Measurements from ENCODE around the gene FPR2. TPM values are rescaled to one million over a fixed set of nuclear protein-coding genes. Genes with fewer than 3 reads are reported as not detected.

The FPR2 gene
- total and polyA plus RNA-seq, 4 donors = 0.15 to 4.1 (median 2.4) TPM

- H3K36me3 ChIP-seq (ENCODE audit: control insufficient read depth in 4 of 4, insufficient read depth in 3 of 4, low read depth in 1 of 4, low read length in 3 of 4) = no peaks in the 10 kb centered on the region
- H3K4me1 ChIP-seq (ENCODE audit: control insufficient read depth in 4 of 4, insufficient read depth in 4 of 4, low read length in 3 of 4) = no peaks in the 10 kb centered on the region
- no peak overlapping the region for H3K4me3 ChIP-seq (ENCODE audit: low read depth in 1 of 3, low read length in 3 of 3)
- no peak for DNase-seq (ENCODE audit: low spot score)
- H3K27me3 ChIP-seq (ENCODE audit: control insufficient read depth in 4 of 4, insufficient read depth in 4 of 4, low read length in 3 of 4) = peaks cover 0 to 11% (median 2%) of the 10 kb centered on the region in 4 donors
- H3K9ac ChIP-seq (ENCODE audit: low read depth in 1 of 2, low read length in 2 of 2) = no peak overlapping the region
- peaks cover 0 to 10% (median 3%) of the 10 kb centered on the region in 4 donors for H3K9me3 ChIP-seq (ENCODE audit: control insufficient read depth in 4 of 4, low read length in 3 of 4)
- WGBS = 80% methylated on average over 7 of the region's 7 CpGs
- no peak overlapping the region for H3K27ac ChIP-seq (ENCODE audit: low read depth in 1 of 2, low read length in 2 of 2)
- TF ChIP-seq ATF3 (IDR thresholded peaks at IDR 0.05) (no peak), RAD21 (IDR thresholded peaks at IDR 0.05) (no peak), REST (IDR thresholded peaks at IDR 0.05) (no peak), GABPA (IDR thresholded peaks at IDR 0.05 in 1 of 2, conservative IDR thresholded peaks at IDR 0.05 in 1 of 2) (no peak), MAX (IDR thresholded peaks at IDR 0.05) (no peak), TAF1 (conservative IDR thresholded peaks at IDR 0.05) (no peak), CTCF (IDR thresholded peaks at IDR 0.05; ENCODE audit: low read depth, low read length, missing input control) (no peak), YY1 (IDR thresholded peaks at IDR 0.05) (no peak), ZBTB33 (IDR thresholded peaks at IDR 0.05) (no peak), JUND (IDR thresholded peaks at IDR 0.05) (no peak), HNF4G (IDR thresholded peaks at IDR 0.05) (no peak)
Observed at GRCh38 chr19:51727349-51727880, 33.6 kb upstream of the FPR2 start.

- no peak for DNase-seq (ENCODE audit: low spot score)
- Histone ChIP-seq H3K4me3 (ENCODE audit: low read depth in 1 of 3, low read length in 3 of 3) (no peak overlapping the region), H3K27ac (ENCODE audit: low read depth in 1 of 2, low read length in 2 of 2) (no peak overlapping the region), H3K27me3 (ENCODE audit: control insufficient read depth in 4 of 4, insufficient read depth in 4 of 4, low read length in 3 of 4) (peaks cover 0 to 4% (median 0%) of the 10 kb centered on the region in 4 donors), H3K4me1 (ENCODE audit: control insufficient read depth in 4 of 4, insufficient read depth in 4 of 4, low read length in 3 of 4) (no peaks in the 10 kb centered on the region), H3K9ac (ENCODE audit: low read depth in 1 of 2, low read length in 2 of 2) (no peak overlapping the region), H3K36me3 (ENCODE audit: control insufficient read depth in 4 of 4, insufficient read depth in 3 of 4, low read depth in 1 of 4, low read length in 3 of 4) (no peaks in the 10 kb centered on the region), H3K9me3 (ENCODE audit: control insufficient read depth in 4 of 4, low read length in 3 of 4) (peaks cover 0 to 8% (median 2%) of the 10 kb centered on the region in 4 donors)
- WGBS = 75% methylated on average over 2 of the region's 2 CpGs
- TF ChIP-seq RAD21 (IDR thresholded peaks at IDR 0.05) = no peak
- no peak for TF ChIP-seq JUND (IDR thresholded peaks at IDR 0.05)
- TF ChIP-seq NR2F2 (IDR thresholded peaks at IDR 0.05) = no peak
- no peak for TF ChIP-seq RXRA (IDR thresholded peaks at IDR 0.05)
- TF ChIP-seq YY1 (IDR thresholded peaks at IDR 0.05) = no peak
- TF ChIP-seq SP1 (IDR thresholded peaks at IDR 0.05) = no peak
- TF ChIP-seq MAX (IDR thresholded peaks at IDR 0.05) = no peak
- no peak for TF ChIP-seq FOXA1 (IDR thresholded peaks at IDR 0.05)
- TF ChIP-seq EGR1 (IDR thresholded peaks at IDR 0.05; ENCODE audit: low read depth in 2 of 2) = no peak
- TF ChIP-seq REST (IDR thresholded peaks at IDR 0.05) = no peak
- no peak for TF ChIP-seq HNF4G (IDR thresholded peaks at IDR 0.05)
- TF ChIP-seq CTCF (IDR thresholded peaks at IDR 0.05; ENCODE audit: low read depth, low read length, missing input control) = no peak
- no peak for TF ChIP-seq GABPA (IDR thresholded peaks at IDR 0.05 in 1 of 2, conservative IDR thresholded peaks at IDR 0.05 in 1 of 2)
- TF ChIP-seq HNF4A (conservative IDR thresholded peaks at IDR 0.05) = no peak
Observed at GRCh38 chr19:51729781-51730180, 31.2 kb upstream of the FPR2 start.
